GM12878 (cell line): ENCODE measurements around the gene PRMT5. TPM values are rescaled to one million over a fixed set of nuclear protein-coding genes. Genes with fewer than 3 reads are reported as not detected.
"Not testable (repeated sequence)": the region's sequence is repeated elsewhere in the genome, so short reads cannot be mapped to it uniquely, and the experiment has no call there.

Experiments
- ATAC-seq: fragments of 200-7000 bp; cut with Tn5 transposase; 3 replicates; pipeline ENCODE4 v1.9.1; 2020; ENCODE audit warnings: mild to moderate bottlenecking, moderate library complexity
- BruUV-seq: library from RNA; stranded (reverse); fragments of 400-500 nt; replicated peaks from 2 replicates; lab custom pipeline; 2021; lab: Mats Ljungman, UMichigan
- CTCF ChIA-PET: fragments of 300-600 bp; sonication (Branson Sonifier 250); formaldehyde crosslinking; extraction: SDS; loops from one replicate; lab custom pipeline; 2021; ENCODE audit warnings: inconsistent platforms; lab: Yijun Ruan, JAX
- POLR2A ChIA-PET: fragments of 350-600 bp; formaldehyde crosslinking; extraction: SDS; loops from one replicate; lab custom pipeline; 2021; ENCODE audit warnings: inconsistent platforms; lab: Charles Lee
- RAD21 ChIA-PET: fragments of 300-600 bp; sonication (Branson Sonifier 250); formaldehyde crosslinking; loops from one replicate; lab custom pipeline; 2023; ENCODE audit warnings: antibody characterized with exemption; ENCODE audit not compliant: unreplicated experiment; lab: Charles Lee
- SMC1A ChIA-PET: fragments of 300-600 bp; sonication (Branson Sonifier 250); formaldehyde crosslinking; loops from one replicate; lab custom pipeline; 2023; ENCODE audit not compliant: unreplicated experiment, uncharacterized antibody; lab: Charles Lee
- DNase-seq: peaks from one replicate; pipeline ENCODE4 v3.0.0-alpha.2; 2011; ENCODE audit warnings: low read depth, low spot score
- FAIRE-seq: peaks from 3 replicates; lab custom pipeline; 2011; peaks lifted over from hg19 to GRCh38; lab: Jason Lieb, UNC
- H2AFZ ChIP-seq: 2 replicates; pipeline ENCODE4 v1.6.0; 2011; ENCODE audit warnings: low read depth, low read length, control low read depth; ENCODE audit not compliant: control insufficient read depth
- H3K27ac ChIP-seq: 2 replicates; pipeline ENCODE4 v1.5.1; 2011; ENCODE audit warnings: control low read depth; ENCODE audit not compliant: control insufficient read depth, insufficient read depth
- H3K27me3 ChIP-seq, 2 experiments: replicated peaks in 1 of 2; 2 replicates each; pipeline versions ENCODE4 v1.6.0 to v1.6.1; 2011; ENCODE audit warnings: low read length in 1 of 2; ENCODE audit not compliant: control insufficient read depth in 2 of 2, insufficient read depth in 2 of 2
- H3K36me3 ChIP-seq, 2 experiments: 2 replicates each; pipeline ENCODE4 v1.5.1; 2011; ENCODE audit warnings: low read length in 1 of 2; ENCODE audit not compliant: control insufficient read depth in 2 of 2, insufficient read depth in 2 of 2
- H3K4me1 ChIP-seq: 2 replicates; pipeline ENCODE4 v1.6.1; 2011; ENCODE audit warnings: mild to moderate bottlenecking, low read length, moderate library complexity, mixed read lengths; ENCODE audit not compliant: control insufficient read depth, insufficient read depth
- H3K4me2 ChIP-seq: 2 replicates; pipeline ENCODE4 v1.6.0; 2011; ENCODE audit warnings: control low read depth; ENCODE audit not compliant: control insufficient read depth, insufficient read depth
- H3K4me3 ChIP-seq: fragments of 200-600 bp; sonication (generic); 2 replicates; pipeline ENCODE4 v1.5.1; 2016
- H3K79me2 ChIP-seq: 2 replicates; pipeline ENCODE4 v1.6.0; 2011; ENCODE audit warnings: low read length; ENCODE audit not compliant: control insufficient read depth, insufficient read depth
- H3K9ac ChIP-seq: 2 replicates; pipeline ENCODE4 v1.8.0; 2011; ENCODE audit warnings: low read length, control low read depth, mixed read lengths; ENCODE audit not compliant: control insufficient read depth, insufficient read depth
- H3K9me3 ChIP-seq: replicated peaks from 3 replicates; pipeline ENCODE4 v1.5.1; 2011; ENCODE audit warnings: mild to moderate bottlenecking, low read length; ENCODE audit not compliant: control insufficient read depth, insufficient read depth
- H4K20me1 ChIP-seq: 2 replicates; pipeline ENCODE4 v1.6.0; 2011; ENCODE audit not compliant: control insufficient read depth, insufficient read depth
- BCL11A ChIP-seq: IDR thresholded peaks from 2 replicates; pipeline ENCODE4 v1.6.1; 2011; ENCODE audit warnings: low read depth, low read length
- BMI1 ChIP-seq: fragments of 450-650 bp; IDR thresholded peaks from 2 replicates; pipeline ENCODE4 v1.6.1; 2016; ENCODE audit warnings: mild to moderate bottlenecking, moderate library complexity, borderline replicate concordance
- CBFB ChIP-seq: IDR thresholded peaks from 2 replicates; pipeline ENCODE4 v1.6.1; 2016; ENCODE audit warnings: antibody characterized with exemption, low read depth
- CHD2 ChIP-seq: IDR thresholded peaks from 2 replicates; pipeline ENCODE4 v1.6.1; 2011; ENCODE audit warnings: low read depth, low read length, improper control_type of control experiment, borderline replicate concordance
- EGR1 ChIP-seq, 2 experiments: IDR thresholded peaks; 1 replicate in 1 of 2; 2 replicates in 1 of 2; pipeline ENCODE4 v1.6.1; 2011 to 2012; ENCODE audit warnings: low read depth in 2 of 2, low read length in 2 of 2, borderline replicate concordance in 1 of 2, mild to moderate bottlenecking in 1 of 2, moderate library complexity in 1 of 2
- FOS ChIP-seq: IDR thresholded peaks from 3 replicates; pipeline ENCODE4 v1.6.1; 2011; ENCODE audit warnings: borderline replicate concordance; ENCODE audit not compliant: insufficient read length; ENCODE audit errors: extremely low read depth
- HDAC2 ChIP-seq: fragments of 200-600 bp; sonication (generic); IDR thresholded peaks from 2 replicates; pipeline ENCODE4 v1.6.1; 2017
- HDAC6 ChIP-seq: fragments of 200-600 bp; sonication (generic); IDR thresholded peaks from one replicate; pipeline ENCODE4 v1.8.0; 2017; ENCODE audit warnings: antibody characterized with exemption; ENCODE audit not compliant: unreplicated experiment
- IKZF1 ChIP-seq: fragments of 450-650 bp; conservative IDR thresholded peaks from 2 replicates; pipeline ENCODE4 v1.6.1; 2017; ENCODE audit warnings: antibody characterized with exemption, mild to moderate bottlenecking
- IRF4 ChIP-seq: IDR thresholded peaks from 2 replicates; pipeline ENCODE4 v1.6.1; 2011; ENCODE audit warnings: low read depth, low read length
- MEF2A ChIP-seq: IDR thresholded peaks from 2 replicates; pipeline ENCODE4 v1.6.1; 2011; ENCODE audit warnings: low read depth, mild to moderate bottlenecking, low read length, moderate library complexity; ENCODE audit not compliant: insufficient read depth
- MTA3 ChIP-seq: IDR thresholded peaks from 2 replicates; pipeline ENCODE4 v1.6.1; 2012; ENCODE audit warnings: low read length, inconsistent platforms, borderline replicate concordance
- NR2C1 ChIP-seq: fragments of 450-650 bp; IDR thresholded peaks from 2 replicates; pipeline ENCODE4 v1.6.1; 2017; ENCODE audit warnings: antibody characterized with exemption, mild to moderate bottlenecking, moderate library complexity
- PAX8 ChIP-seq: fragments of 450-650 bp; IDR thresholded peaks from 2 replicates; pipeline ENCODE4 v1.6.1; 2017; ENCODE audit warnings: mild to moderate bottlenecking, moderate library complexity
- POU2F2 ChIP-seq: IDR thresholded peaks from 3 replicates; pipeline ENCODE4 v1.6.1; 2011; ENCODE audit warnings: low read depth, mild to moderate bottlenecking, low read length, borderline replicate concordance
- TARDBP ChIP-seq: IDR thresholded peaks from 2 replicates; pipeline ENCODE4 v1.6.1; 2016; ENCODE audit warnings: borderline replicate concordance
- YBX1 ChIP-seq: fragments of 450-650 bp; IDR thresholded peaks from 2 replicates; pipeline ENCODE4 v1.6.1; 2016; ENCODE audit warnings: antibody characterized with exemption
- ZBED1 ChIP-seq: IDR thresholded peaks from 2 replicates; pipeline ENCODE4 v1.6.1; 2016; ENCODE audit warnings: borderline replicate concordance
- ZNF622 ChIP-seq: fragments of 450-650 bp; IDR thresholded peaks from 2 replicates; pipeline ENCODE4 v1.6.1; 2017; ENCODE audit warnings: mild to moderate bottlenecking, inconsistent platforms
- WGBS: methylation state at CpG from one replicate; pipeline ENCODE4 v1.1.6; 2016; ENCODE audit warnings: low lambda C conversion rate; ENCODE audit not compliant: insufficient replicate concordance, insufficient coverage; ENCODE audit errors: missing lambda C conversion rate; 5-methylcytosine and 5-hydroxymethylcytosine counted together
- in situ Hi-C: fragments of 300-500 bp; cut with MboI; formaldehyde crosslinking; loops from 9 replicates; pipeline ENCODE4 v1.14.3; 2018; ENCODE audit warnings: mixed read lengths
- intact Hi-C: fragments of 100-400 bp; cut with micrococcal nuclease; formaldehyde crosslinking; loops from one replicate; pipeline ENCODE4 v1.14.2; 2022; ENCODE audit not compliant: unreplicated experiment
- polyA plus RNA-seq, 11 experiments: library from polyadenylated mRNA; depleted of rRNA in 4 of 11; unstranded in 6 of 11; stranded (reverse) in 5 of 11; fragments of >200 nt; fragmentation: Nextera tagmentation in 4 of 11; fragmentation: Illumina TruSeq in 1 of 11; extraction: Ambion mirVana in 4 of 11; extraction: Trizol in 1 of 11; gene quantifications; 1 replicate in 1 of 11; 2 replicates in 10 of 11; pipeline versions ENCODE4 v1.2.1 to v1.2.3, GENCODE V29; 2011 to 2016; ENCODE audit warnings: inconsistent platforms in 2 of 11, missing spikeins in 2 of 11, low read depth in 1 of 11
- total RNA-seq, 4 experiments: library from RNA; depleted of rRNA in 3 of 4; stranded (reverse); fragments of >200 nt in 3 of 4; fragmentation: Illumina TruSeq in 1 of 4; extraction: Trizol in 1 of 4; gene quantifications; 2 replicates each; pipeline versions ENCODE4 v1.2.1 to v1.2.3, GENCODE V29; 2013 to 2021
- TF ChIP-seq, protein P1 (sequence below), 3 experiments: IDR thresholded peaks in 2 of 3; conservative IDR thresholded peaks in 1 of 3; 2 replicates each; pipeline ENCODE4 v1.5.1; 2011; ENCODE audit warnings: low read depth in 3 of 3, low read length in 3 of 3, mild to moderate bottlenecking in 3 of 3, control low read depth in 2 of 3, moderate library complexity in 2 of 3, inconsistent platforms in 1 of 3, mixed read lengths in 1 of 3; ENCODE audit not compliant: control insufficient read depth in 2 of 3, insufficient read depth in 1 of 3; ENCODE audit errors: extremely low read depth in 1 of 3

The PRMT5 gene
- total and polyA plus RNA-seq, 10 of the 15 experiments (the other 5 are each of a cell fraction or from before 2014, with no cell fraction given): 54.3 to 221 (median 111) TPM

DNA sequence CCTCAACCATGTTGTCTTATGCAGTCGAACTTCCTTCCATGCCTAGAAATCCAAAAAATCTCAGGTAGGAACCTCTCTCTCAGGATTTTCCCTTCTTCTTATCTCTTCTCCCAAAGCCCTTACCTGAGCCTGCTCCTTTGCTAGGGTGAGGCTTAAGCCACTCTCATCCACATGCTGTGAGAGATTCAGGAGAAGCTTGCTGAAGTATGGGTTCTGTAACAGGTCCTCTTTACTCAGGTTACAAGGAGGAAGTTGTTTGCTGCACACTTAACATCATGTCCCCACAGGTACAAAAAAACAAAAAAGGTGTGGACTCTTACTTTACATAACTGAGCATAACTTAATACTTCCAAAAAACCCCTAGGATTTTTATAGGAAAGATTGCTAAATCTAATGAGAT lies 23.2 kb upstream of the PRMT5 start:
- H4K20me1 ChIP-seq: no peaks in the 10 kb centered on the region
- H2AFZ ChIP-seq: no peak overlapping the region
- H3K27me3 ChIP-seq: no peaks in the 10 kb centered on the region
- peaks cover 8% of the 10 kb centered on the region for H3K79me2 ChIP-seq
- ChIA-PET CTCF (interaction anchor here (1.2 to 5.6 kb wide), 4 partner anchors 22 to 657 kb away, joined by 3 to 56 read pairs (median 8); partner anchors contain the start of gene PRMT5), POLR2A (interaction anchor here (0.6 kb wide), 1 partner anchor 128 kb away, joined by 3 read pairs; no protein-coding TSS in a partner anchor), SMC1A (no interaction called here), RAD21 (interaction anchor here (1.1 kb wide), 1 partner anchor 31 kb away, joined by 3 read pairs; no protein-coding TSS in a partner anchor)
- no peak overlapping the region for H3K27ac ChIP-seq
- H3K9me3 ChIP-seq: no peaks in the 10 kb centered on the region
- DNase-seq (no peak), ATAC-seq (no peak), FAIRE-seq (no peak)
- peaks cover 0 to 9% of the 10 kb centered on the region in 2 experiments; a peak in 3 of 4 replicates for H3K36me3 ChIP-seq
- H3K4me3 ChIP-seq: no peak overlapping the region
- WGBS: 45% methylated on average over 1 of the region's 1 CpG
- H3K4me1 ChIP-seq: no peaks in the 10 kb centered on the region
- intact Hi-C loops (no loop called here), in situ Hi-C loops (no loop called here)
- no peak for TF ChIP-seq YBX1
- TF ChIP-seq HDAC6: no peak
- TF ChIP-seq, protein P1, sequence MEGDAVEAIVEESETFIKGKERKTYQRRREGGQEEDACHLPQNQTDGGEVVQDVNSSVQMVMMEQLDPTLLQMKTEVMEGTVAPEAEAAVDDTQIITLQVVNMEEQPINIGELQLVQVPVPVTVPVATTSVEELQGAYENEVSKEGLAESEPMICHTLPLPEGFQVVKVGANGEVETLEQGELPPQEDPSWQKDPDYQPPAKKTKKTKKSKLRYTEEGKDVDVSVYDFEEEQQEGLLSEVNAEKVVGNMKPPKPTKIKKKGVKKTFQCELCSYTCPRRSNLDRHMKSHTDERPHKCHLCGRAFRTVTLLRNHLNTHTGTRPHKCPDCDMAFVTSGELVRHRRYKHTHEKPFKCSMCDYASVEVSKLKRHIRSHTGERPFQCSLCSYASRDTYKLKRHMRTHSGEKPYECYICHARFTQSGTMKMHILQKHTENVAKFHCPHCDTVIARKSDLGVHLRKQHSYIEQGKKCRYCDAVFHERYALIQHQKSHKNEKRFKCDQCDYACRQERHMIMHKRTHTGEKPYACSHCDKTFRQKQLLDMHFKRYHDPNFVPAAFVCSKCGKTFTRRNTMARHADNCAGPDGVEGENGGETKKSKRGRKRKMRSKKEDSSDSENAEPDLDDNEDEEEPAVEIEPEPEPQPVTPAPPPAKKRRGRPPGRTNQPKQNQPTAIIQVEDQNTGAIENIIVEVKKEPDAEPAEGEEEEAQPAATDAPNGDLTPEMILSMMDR (IDR thresholded peaks at IDR 0.05 in 2 of 3, conservative IDR thresholded peaks at IDR 0.05 in 1 of 3; ENCODE audit: control insufficient read depth in 2 of 3, extremely low read depth in 1 of 3, insufficient read depth in 1 of 3, low read depth in 3 of 3, low read length in 3 of 3): no peak
- TF ChIP-seq EGR1 (IDR thresholded peaks at IDR 0.05; ENCODE audit: borderline replicate concordance in 1 of 2, low read depth in 2 of 2, low read length in 2 of 2): no peak
- TF ChIP-seq POU2F2: no peak
- TF ChIP-seq MTA3: no peak
- TF ChIP-seq ZNF622: no peak
- no peak for TF ChIP-seq MEF2A
- TF ChIP-seq PAX8: no peak
- no peak for TF ChIP-seq IKZF1
- no peak for TF ChIP-seq TARDBP
- TF ChIP-seq BMI1: no peak
- TF ChIP-seq CHD2: no peak
- TF ChIP-seq HDAC2: no peak
- no peak for TF ChIP-seq IRF4
- TF ChIP-seq FOS: no peak
- no peak for TF ChIP-seq NR2C1
- no peak for TF ChIP-seq ZBED1
- no peak for TF ChIP-seq BCL11A
- TF ChIP-seq CBFB: no peak
- BruUV-seq: no TSS peak
- no peak overlapping the region for H3K9ac ChIP-seq
- no peak overlapping the region for H3K4me2 ChIP-seq

DNA sequence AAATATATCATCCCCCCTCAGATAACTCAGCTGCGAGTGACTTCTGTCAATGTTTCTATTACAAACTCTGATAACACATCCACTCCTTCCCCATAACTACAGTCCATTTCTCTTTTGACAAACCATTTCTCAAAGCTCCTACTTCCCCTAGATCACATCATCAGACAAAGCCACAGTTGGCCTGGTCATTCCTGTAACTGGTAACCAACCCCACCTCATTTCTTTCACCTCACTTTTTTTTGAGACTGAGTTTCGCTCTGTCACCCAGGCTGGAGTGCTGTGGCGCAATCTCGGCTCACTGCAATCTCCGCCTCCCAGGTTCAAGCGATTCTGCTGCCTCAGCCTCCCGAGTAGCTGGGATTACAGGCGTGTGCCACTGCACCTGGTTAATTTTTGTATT lies 22.6 kb upstream of the PRMT5 start:
- ChIA-PET RAD21 (interaction anchor here (0.7 to 1.1 kb wide), 2 partner anchors 32 to 57 kb away, joined by 3 read pairs; no protein-coding TSS in a partner anchor), CTCF (interaction anchor here (1.4 to 2.9 kb wide), 3 partner anchors 22 to 117 kb away, joined by 3 to 8 read pairs (median 7); partner anchors contain the start of gene PRMT5), SMC1A (interaction anchor here (0.8 to 1.7 kb wide), 3 partner anchors 11 to 22 kb away, joined by 3 to 4 read pairs (median 3); partner anchors contain the start of gene PRMT5)
- H3K4me3 ChIP-seq, in situ Hi-C loops, H2AFZ ChIP-seq, H4K20me1 ChIP-seq, H3K4me1 ChIP-seq, FAIRE-seq, H3K4me2 ChIP-seq, H3K9me3 ChIP-seq, H3K9ac ChIP-seq, H3K79me2 ChIP-seq, DNase-seq, intact Hi-C loops, H3K27ac ChIP-seq, POLR2A ChIA-PET, H3K27me3 ChIP-seq, BruUV-seq, ATAC-seq: not testable (repeated sequence)
- H3K36me3 ChIP-seq: peaks cover 0 to 14% of the 10 kb centered on the region in 2 experiments; a peak in 3 of 4 replicates
- 94% methylated on average over 8 of the region's 8 CpGs for WGBS
